ENCODE results near the gene PARP11. TPM values are rescaled to one million over a fixed set of nuclear protein-coding genes. Genes with fewer than 3 reads are reported as not detected.

The PARP11 gene
- total and polyA plus RNA-seq, 2 donors (not counting 1 experiment from before 2014, with no cell fraction given) = 6.4 to 26.3 TPM

- Histone ChIP-seq H3K4me1 (ENCODE audit: control insufficient read depth in 2 of 2, insufficient read depth in 2 of 2, low read length in 2 of 2) (peaks cover 33 to 37% of the 10 kb centered on the region in 2 donors), H4K20me1 (ENCODE audit: control insufficient read depth, insufficient read depth, low read length, poor library complexity, severe bottlenecking) (no peaks in the 10 kb centered on the region), H3K27ac (ENCODE audit: low read length in 2 of 2) (peak overlapping the region; percentile 52 to 82), H3K27me3 (replicated peaks in 1 of 4; ENCODE audit: control extremely low read depth in 1 of 4, control insufficient read depth in 3 of 4, insufficient read depth in 4 of 4, low read length in 3 of 4) (no peaks in the 10 kb centered on the region), H3K9me3 (ENCODE audit: control extremely low read depth in 1 of 3, control insufficient read depth in 2 of 3, insufficient read depth in 1 of 3, low read length in 2 of 3) (peaks cover 0 to 6% (median 5%) of the 10 kb centered on the region in 3 donors), H3K9ac (ENCODE audit: low read length) (peak overlapping the region; percentile 84), H3K79me2 (ENCODE audit: control insufficient read depth, insufficient read depth, low read length) (peaks cover 79% of the 10 kb centered on the region), H2AFZ (ENCODE audit: insufficient read depth, low read depth, low read length, poor library complexity, severe bottlenecking) (peak overlapping the region; percentile 66), H3K4me3 (ENCODE audit: control extremely low read depth in 1 of 5, extremely low read depth in 1 of 5, insufficient read depth in 1 of 5, low read depth in 2 of 5, low read length in 4 of 5) (peak overlapping the region; percentile 24 to 75 (median 38)), H3K4me2 (replicated peaks; ENCODE audit: low read depth, low read length, poor library complexity, severe bottlenecking) (peak overlapping the region; percentile 72), H3K36me3 (replicated peaks in 1 of 2; ENCODE audit: control extremely low read depth in 1 of 2, control insufficient read depth in 1 of 2, extremely low read depth in 1 of 2, insufficient read depth in 2 of 2, low read length in 1 of 2) (no peaks in the 10 kb centered on the region)
- POLR2A ChIA-PET = no interaction called here
- no peak for ATAC-seq (ENCODE audit: low read depth)
- CTCF ChIA-PET = interaction anchor here (1.4 to 3.3 kb wide), 2 partner anchors 15 to 407 kb away, joined by 6 to 19 read pairs; no protein-coding TSS in a partner anchor
- TF ChIP-seq CTCF (IDR thresholded peaks at IDR 0.05) (no peak), EZH2 (IDR thresholded peaks at IDR 0.05; ENCODE audit: borderline replicate concordance, insufficient read depth, low read depth, low read length, poor library complexity, severe bottlenecking) (no peak)
- H3K27me3 Mint-ChIP-seq = no peaks in the 10 kb centered on the region
- H3K9me3 Mint-ChIP-seq (ENCODE audit: insufficient read depth) = peaks cover 4% of the 10 kb centered on the region
- peak overlapping the region; percentile 94 for H3K4me3 Mint-ChIP-seq
- peak; percentile 44 for DNase-seq
- peak overlapping the region; percentile 66 for H3K27ac Mint-ChIP-seq
- intact Hi-C loops (cut with micrococcal nuclease) = loop anchor here (5.0 to 10.0 kb wide), 2 partner anchors 33 to 1075 kb away; partner anchors contain the start of gene FKBP4
- peaks cover 48% of the 10 kb centered on the region for H3K4me1 Mint-ChIP-seq
- no CpG with 5 or more reads among the region's 6 CpGs for WGBS (ENCODE audit: insufficient coverage)
Observed at GRCh38 chr12:3869865-3870264, 3.3 kb downstream of the PARP11 start.

GRCh38 chr12:3869433-3869832, 3.8 kb downstream of the PARP11 start:
- Histone ChIP-seq H3K4me1 (ENCODE audit: control insufficient read depth in 2 of 2, insufficient read depth in 2 of 2, low read length in 2 of 2) (peaks cover 33 to 37% of the 10 kb centered on the region in 2 donors), H3K4me2 (replicated peaks; ENCODE audit: low read depth, low read length, poor library complexity, severe bottlenecking) (peak overlapping the region; percentile 72), H4K20me1 (ENCODE audit: control insufficient read depth, insufficient read depth, low read length, poor library complexity, severe bottlenecking) (no peaks in the 10 kb centered on the region), H2AFZ (ENCODE audit: insufficient read depth, low read depth, low read length, poor library complexity, severe bottlenecking) (no peak overlapping the region), H3K9ac (ENCODE audit: low read length) (peak overlapping the region; percentile 84), H3K36me3 (replicated peaks in 1 of 2; ENCODE audit: control extremely low read depth in 1 of 2, control insufficient read depth in 1 of 2, extremely low read depth in 1 of 2, insufficient read depth in 2 of 2, low read length in 1 of 2) (no peaks in the 10 kb centered on the region), H3K79me2 (ENCODE audit: control insufficient read depth, insufficient read depth, low read length) (peaks cover 83% of the 10 kb centered on the region), H3K27me3 (replicated peaks in 1 of 4; ENCODE audit: control extremely low read depth in 1 of 4, control insufficient read depth in 3 of 4, insufficient read depth in 4 of 4, low read length in 3 of 4) (no peaks in the 10 kb centered on the region), H3K27ac (ENCODE audit: low read length in 2 of 2) (peak overlapping the region; percentile 52 to 82), H3K9me3 (ENCODE audit: control extremely low read depth in 1 of 3, control insufficient read depth in 2 of 3, insufficient read depth in 1 of 3, low read length in 2 of 3) (peaks cover 0 to 9% (median 5%) of the 10 kb centered on the region in 3 donors), H3K4me3 (ENCODE audit: control extremely low read depth in 1 of 5, extremely low read depth in 1 of 5, insufficient read depth in 1 of 5, low read depth in 2 of 5, low read length in 4 of 5) (peak overlapping the region in 4 of 5 experiments; percentile 34 to 75 (median 44))
- peak overlapping the region; percentile 94 for H3K4me3 Mint-ChIP-seq
- CTCF ChIA-PET = interaction anchor here (1.1 to 3.3 kb wide), 3 partner anchors 15 to 407 kb away, joined by 3 to 19 read pairs (median 6); no protein-coding TSS in a partner anchor
- WGBS (ENCODE audit: insufficient coverage) = 100% methylated on average over 1 of the region's 1 CpG
- no peak for ATAC-seq (ENCODE audit: low read depth)
- intact Hi-C loops (cut with micrococcal nuclease) = no loop called here
- H3K27me3 Mint-ChIP-seq = no peaks in the 10 kb centered on the region
- H3K4me1 Mint-ChIP-seq = peaks cover 50% of the 10 kb centered on the region
- POLR2A ChIA-PET = no interaction called here
- peaks cover 8% of the 10 kb centered on the region for H3K9me3 Mint-ChIP-seq (ENCODE audit: insufficient read depth)
- peak overlapping the region; percentile 66 for H3K27ac Mint-ChIP-seq
- no peak for DNase-seq
- TF ChIP-seq EZH2 (IDR thresholded peaks at IDR 0.05; ENCODE audit: borderline replicate concordance, insufficient read depth, low read depth, low read length, poor library complexity, severe bottlenecking) = no peak
- no peak for TF ChIP-seq CTCF (IDR thresholded peaks at IDR 0.05)
